ENCODE data around the gene GAP43. TPM values are rescaled to one million over a fixed set of nuclear protein-coding genes. Genes with fewer than 3 reads are reported as not detected.

GAP43 gene
- total RNA-seq, 1 donor from 2014 or later: 17.4 TPM

DNA sequence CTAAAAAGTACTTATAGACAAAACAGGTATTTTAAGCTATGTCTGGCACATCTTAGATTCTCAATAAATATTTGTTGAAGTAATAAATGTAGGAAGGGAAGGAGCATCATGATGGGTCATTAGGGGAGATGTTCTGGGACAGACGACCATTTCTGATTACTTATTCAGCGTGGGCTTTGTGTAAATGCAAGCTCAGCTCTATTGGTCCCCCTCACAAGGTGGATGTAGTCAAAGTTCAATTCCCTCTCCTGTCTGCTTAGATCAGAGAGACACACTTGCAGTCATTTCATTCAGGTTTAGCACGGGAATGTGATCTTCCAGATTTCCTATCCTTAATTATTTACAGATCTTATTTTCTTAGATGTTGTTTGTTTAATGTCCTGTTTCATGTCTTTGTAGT is 7.5 kb downstream of the GAP43 start:
- H3K79me2 ChIP-seq (ENCODE audit: insufficient read depth, low read length): no peaks in the 10 kb centered on the region
- H3K27ac ChIP-seq (ENCODE audit: low read depth, low read length): no peak overlapping the region
- FAIRE-seq (no peak), DNase-seq (ENCODE audit: low read depth) (no peak)
- Mint-ChIP-seq H3K9me3 (ENCODE audit: unreplicated experiment) (no peaks in the 10 kb centered on the region), H3K36me3 (ENCODE audit: low read depth, unreplicated experiment) (peaks cover 1% of the 10 kb centered on the region), H3K27me3 (ENCODE audit: low read depth, unreplicated experiment) (peaks cover 2% of the 10 kb centered on the region), H3K4me3 (ENCODE audit: unreplicated experiment) (no peak overlapping the region), H3K4me1 (ENCODE audit: low read depth, unreplicated experiment) (peaks cover 11% of the 10 kb centered on the region), H3K27ac (ENCODE audit: unreplicated experiment) (no peak overlapping the region)
- H3K4me3 ChIP-seq (ENCODE audit: insufficient read depth, low read depth, low read length): no peak overlapping the region
- H3K4me1 ChIP-seq (ENCODE audit: insufficient read depth, low read length): no peaks in the 10 kb centered on the region
- no peaks in the 10 kb centered on the region for H4K20me1 ChIP-seq (ENCODE audit: insufficient read depth, low read length)
- H3K9ac ChIP-seq (ENCODE audit: low read length): no peak overlapping the region
- no peak overlapping the region for H2AFZ ChIP-seq (ENCODE audit: low read depth, low read length)
- no peaks in the 10 kb centered on the region for H3K36me3 ChIP-seq (ENCODE audit: insufficient read depth, low read length)
- no peak overlapping the region for H3K4me2 ChIP-seq (ENCODE audit: low read length)
- no peak for TF ChIP-seq EZH2 (IDR thresholded peaks at IDR 0.05; ENCODE audit: insufficient read depth, low read length)
- TF ChIP-seq, protein P1, sequence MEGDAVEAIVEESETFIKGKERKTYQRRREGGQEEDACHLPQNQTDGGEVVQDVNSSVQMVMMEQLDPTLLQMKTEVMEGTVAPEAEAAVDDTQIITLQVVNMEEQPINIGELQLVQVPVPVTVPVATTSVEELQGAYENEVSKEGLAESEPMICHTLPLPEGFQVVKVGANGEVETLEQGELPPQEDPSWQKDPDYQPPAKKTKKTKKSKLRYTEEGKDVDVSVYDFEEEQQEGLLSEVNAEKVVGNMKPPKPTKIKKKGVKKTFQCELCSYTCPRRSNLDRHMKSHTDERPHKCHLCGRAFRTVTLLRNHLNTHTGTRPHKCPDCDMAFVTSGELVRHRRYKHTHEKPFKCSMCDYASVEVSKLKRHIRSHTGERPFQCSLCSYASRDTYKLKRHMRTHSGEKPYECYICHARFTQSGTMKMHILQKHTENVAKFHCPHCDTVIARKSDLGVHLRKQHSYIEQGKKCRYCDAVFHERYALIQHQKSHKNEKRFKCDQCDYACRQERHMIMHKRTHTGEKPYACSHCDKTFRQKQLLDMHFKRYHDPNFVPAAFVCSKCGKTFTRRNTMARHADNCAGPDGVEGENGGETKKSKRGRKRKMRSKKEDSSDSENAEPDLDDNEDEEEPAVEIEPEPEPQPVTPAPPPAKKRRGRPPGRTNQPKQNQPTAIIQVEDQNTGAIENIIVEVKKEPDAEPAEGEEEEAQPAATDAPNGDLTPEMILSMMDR (IDR thresholded peaks at IDR 0.05; ENCODE audit: insufficient read depth, low read depth, low read length): no peak
- H3K27me3 ChIP-seq (ENCODE audit: insufficient read depth, low read length): peaks cover 2% of the 10 kb centered on the region
- H3K9me3 ChIP-seq (ENCODE audit: insufficient read depth, low read depth, low read length): no peaks in the 10 kb centered on the region

DNA sequence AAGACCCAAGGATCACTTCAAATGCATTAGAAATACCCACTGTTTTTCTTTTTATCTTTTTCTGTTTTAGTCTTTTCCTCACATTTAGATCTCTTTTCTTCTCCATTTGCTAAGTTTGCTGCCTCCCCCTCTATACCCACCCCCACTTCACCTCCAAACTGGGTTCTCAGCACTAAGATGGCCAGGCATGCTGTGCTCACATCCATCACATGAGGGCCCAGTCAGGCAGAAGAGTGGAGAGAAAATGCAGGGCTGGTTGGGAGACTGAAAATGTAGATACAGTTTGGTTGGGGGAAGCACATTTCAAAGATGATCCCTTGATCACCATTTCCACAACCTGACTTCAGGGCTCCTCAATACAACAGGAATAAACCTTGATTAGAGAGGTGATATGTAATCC is 8.7 kb downstream of the GAP43 start:
- H2AFZ ChIP-seq (ENCODE audit: low read depth, low read length): no peak overlapping the region
- H3K27ac ChIP-seq (ENCODE audit: low read depth, low read length): no peak overlapping the region
- Mint-ChIP-seq H3K36me3 (ENCODE audit: low read depth, unreplicated experiment) (peaks cover 1% of the 10 kb centered on the region), H3K4me1 (ENCODE audit: low read depth, unreplicated experiment) (peaks cover 4% of the 10 kb centered on the region), H3K9me3 (ENCODE audit: unreplicated experiment) (no peaks in the 10 kb centered on the region), H3K4me3 (ENCODE audit: unreplicated experiment) (no peak overlapping the region), H3K27ac (ENCODE audit: unreplicated experiment) (no peak overlapping the region), H3K27me3 (ENCODE audit: low read depth, unreplicated experiment) (no peaks in the 10 kb centered on the region)
- no peak overlapping the region for H3K4me3 ChIP-seq (ENCODE audit: insufficient read depth, low read depth, low read length)
- H3K4me1 ChIP-seq (ENCODE audit: insufficient read depth, low read length): no peaks in the 10 kb centered on the region
- no peaks in the 10 kb centered on the region for H3K9me3 ChIP-seq (ENCODE audit: insufficient read depth, low read depth, low read length)
- H3K27me3 ChIP-seq (ENCODE audit: insufficient read depth, low read length): no peaks in the 10 kb centered on the region
- no peaks in the 10 kb centered on the region for H3K36me3 ChIP-seq (ENCODE audit: insufficient read depth, low read length)
- no peaks in the 10 kb centered on the region for H3K79me2 ChIP-seq (ENCODE audit: insufficient read depth, low read length)
- no peak for FAIRE-seq
- no peak overlapping the region for H3K9ac ChIP-seq (ENCODE audit: low read length)
- no peak overlapping the region for H3K4me2 ChIP-seq (ENCODE audit: low read length)
- no peak for DNase-seq (ENCODE audit: low read depth)
- no peaks in the 10 kb centered on the region for H4K20me1 ChIP-seq (ENCODE audit: insufficient read depth, low read length)
- TF ChIP-seq, protein P1 (IDR thresholded peaks at IDR 0.05; ENCODE audit: insufficient read depth, low read depth, low read length): no peak
- TF ChIP-seq EZH2 (IDR thresholded peaks at IDR 0.05; ENCODE audit: insufficient read depth, low read length): no peak

DNA sequence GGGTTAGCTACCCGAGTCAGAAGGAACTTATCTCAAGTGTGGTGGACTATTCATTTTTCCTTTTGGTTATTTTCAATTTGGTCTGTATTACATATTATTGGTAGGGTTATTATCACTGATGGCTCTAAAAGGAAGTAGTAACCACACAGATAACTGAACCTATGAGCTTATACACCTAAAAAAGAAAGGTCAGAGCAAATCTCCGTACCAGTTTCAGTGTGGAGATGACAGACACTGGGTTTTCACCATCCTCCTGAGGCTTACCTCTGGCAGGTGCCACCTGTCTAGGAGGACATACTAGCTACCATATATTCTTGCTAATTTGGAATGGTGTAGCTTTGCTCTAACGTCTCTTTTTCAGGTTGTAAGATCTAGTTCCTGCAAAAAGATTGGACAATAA is 10.2 kb downstream of the GAP43 start:
- Mint-ChIP-seq H3K27me3 (ENCODE audit: low read depth, unreplicated experiment) (no peaks in the 10 kb centered on the region), H3K4me1 (ENCODE audit: low read depth, unreplicated experiment) (no peaks in the 10 kb centered on the region), H3K36me3 (ENCODE audit: low read depth, unreplicated experiment) (peaks cover 1% of the 10 kb centered on the region), H3K4me3 (ENCODE audit: unreplicated experiment) (no peak overlapping the region), H3K9me3 (ENCODE audit: unreplicated experiment) (no peaks in the 10 kb centered on the region), H3K27ac (ENCODE audit: unreplicated experiment) (no peak overlapping the region)
- Histone ChIP-seq H3K36me3 (ENCODE audit: insufficient read depth, low read length) (no peaks in the 10 kb centered on the region), H3K27ac (ENCODE audit: low read depth, low read length) (no peak overlapping the region), H3K4me1 (ENCODE audit: insufficient read depth, low read length) (no peaks in the 10 kb centered on the region), H2AFZ (ENCODE audit: low read depth, low read length) (no peak overlapping the region), H3K79me2 (ENCODE audit: insufficient read depth, low read length) (no peaks in the 10 kb centered on the region), H3K27me3 (ENCODE audit: insufficient read depth, low read length) (no peaks in the 10 kb centered on the region), H3K9me3 (ENCODE audit: insufficient read depth, low read depth, low read length) (no peaks in the 10 kb centered on the region), H4K20me1 (ENCODE audit: insufficient read depth, low read length) (no peaks in the 10 kb centered on the region), H3K4me3 (ENCODE audit: insufficient read depth, low read depth, low read length) (no peak overlapping the region), H3K9ac (ENCODE audit: low read length) (no peak overlapping the region), H3K4me2 (ENCODE audit: low read length) (no peak overlapping the region)
- DNase-seq (ENCODE audit: low read depth) (no peak), FAIRE-seq (no peak)
- TF ChIP-seq, protein P1 (IDR thresholded peaks at IDR 0.05; ENCODE audit: insufficient read depth, low read depth, low read length): no peak
- TF ChIP-seq EZH2 (IDR thresholded peaks at IDR 0.05; ENCODE audit: insufficient read depth, low read length): no peak

Data from astrocyte (in vitro differentiated cells and primary cell).